DOHH2 (cell line): Measurements from ENCODE around the gene ZNF609.

Experiments
- H3F3A ChIP-seq: fragments of 200-600 bp; sonication (generic), shearing (Covaris generic); 2 replicates; pipeline ENCODE4 v1.6.0; 2016; ENCODE audit warnings: antibody characterized with exemption, mild to moderate bottlenecking; ENCODE audit not compliant: control insufficient read depth, insufficient read depth
- H3K27ac ChIP-seq: fragments of 200-600 bp; sonication (generic); 2 replicates; pipeline ENCODE4 v1.5.1; 2014; ENCODE audit warnings: low read depth, mild to moderate bottlenecking, low read length, moderate library complexity
- H3K27me3 ChIP-seq: fragments of 200-600 bp; sonication (generic); 2 replicates; pipeline ENCODE4 v1.6.1; 2014; ENCODE audit warnings: mild to moderate bottlenecking, low read length, mixed read lengths; ENCODE audit not compliant: control insufficient read depth
- H3K36me3 ChIP-seq: fragments of 200-600 bp; sonication (generic); 2 replicates; pipeline ENCODE4 v1.6.1; 2014; ENCODE audit warnings: mild to moderate bottlenecking, low read length, moderate library complexity, mixed read lengths; ENCODE audit not compliant: control insufficient read depth
- H3K4me1 ChIP-seq: fragments of 200-600 bp; sonication (generic); 2 replicates; pipeline ENCODE4 v1.6.1; 2014; ENCODE audit warnings: mild to moderate bottlenecking, low read length, mixed read lengths; ENCODE audit not compliant: control insufficient read depth
- H3K4me2 ChIP-seq: fragments of 200-600 bp; sonication (generic); 2 replicates; pipeline ENCODE4 v1.6.0; 2014; ENCODE audit warnings: mild to moderate bottlenecking, low read length, moderate library complexity
- H3K4me3 ChIP-seq: fragments of 200-600 bp; sonication (generic); 2 replicates; pipeline ENCODE4 v1.5.1; 2014; ENCODE audit warnings: mild to moderate bottlenecking, low read length, mixed read lengths
- H3K79me2 ChIP-seq: fragments of 200-600 bp; sonication (generic); 2 replicates; pipeline ENCODE4 v1.6.1; 2014; ENCODE audit warnings: mild to moderate bottlenecking, low read length, mixed read lengths; ENCODE audit not compliant: control insufficient read depth
- H3K9me2 ChIP-seq: fragments of 200-600 bp; sonication (generic); replicated peaks from 2 replicates; pipeline ENCODE4 v1.6.1; 2014; ENCODE audit warnings: mild to moderate bottlenecking, low read length, mixed read lengths; ENCODE audit not compliant: control insufficient read depth
- H3K9me3 ChIP-seq: fragments of 200-600 bp; sonication (generic); 2 replicates; pipeline ENCODE4 v1.6.1; 2014; ENCODE audit warnings: antibody characterized with exemption, low read length, mixed read lengths; ENCODE audit not compliant: control insufficient read depth, insufficient read depth
- H4K20me1 ChIP-seq: fragments of 200-600 bp; sonication (generic); 2 replicates; pipeline ENCODE4 v1.6.0; 2014; ENCODE audit warnings: low read depth, mild to moderate bottlenecking, antibody characterized with exemption, low read length, moderate library complexity; ENCODE audit not compliant: control insufficient read depth, insufficient read depth
- CTCF ChIP-seq: fragments of 200-600 bp; sonication (generic); IDR thresholded peaks from one replicate; pipeline ENCODE4 v1.5.1; 2014; ENCODE audit warnings: antibody characterized with exemption, mild to moderate bottlenecking, low read depth, low read length; ENCODE audit not compliant: poor library complexity, severe bottlenecking
- EZH2phosphoT487 ChIP-seq: fragments of 200-600 bp; sonication (generic); IDR thresholded peaks from 2 replicates; pipeline ENCODE4 v1.6.1; 2017; ENCODE audit warnings: borderline replicate concordance, mild to moderate bottlenecking, antibody characterized with exemption, low read length, moderate library complexity, mixed read lengths

The ZNF609 gene

GRCh38 chr15:64466408-64467141 is 6.2 kb downstream of the ZNF609 start:
- Histone ChIP-seq H3K4me1 (peaks cover 43% of the 10 kb centered on the region), H3K36me3 (0 out of 2 replicates have a peak, but pooled peaks cover 3% of the 10 kb centered on the region), H3F3A (no peaks in the 10 kb centered on the region), H3K79me2 (peaks cover 81% of the 10 kb centered on the region), H3K27me3 (no peaks in the 10 kb centered on the region), H4K20me1 (peaks cover 8% of the 10 kb centered on the region), H3K27ac (no peak overlapping the region), H3K9me3 (no peaks in the 10 kb centered on the region), H3K4me2 (no peak overlapping the region), H3K9me2 (no peaks in the 10 kb centered on the region), H3K4me3 (no peak overlapping the region)
- no peak for TF ChIP-seq CTCF
- TF ChIP-seq EZH2phosphoT487, result no peak

- Histone ChIP-seq H3K4me3 (no peak overlapping the region), H3K4me1 (no peaks in the 10 kb centered on the region), H3K36me3 (peaks cover 5% of the 10 kb centered on the region; the same call in 1 of the 2 replicates), H3K4me2 (no peak overlapping the region), H3K9me3 (no peaks in the 10 kb centered on the region), H3K27ac (no peak overlapping the region), H3K27me3 (no peaks in the 10 kb centered on the region), H4K20me1 (0 out of 2 replicates have a peak, but pooled peaks cover 4% of the 10 kb centered on the region), H3F3A (no peaks in the 10 kb centered on the region), H3K79me2 (peaks cover 44% of the 10 kb centered on the region), H3K9me2 (no peaks in the 10 kb centered on the region)
- TF ChIP-seq CTCF (no peak), EZH2phosphoT487 (no peak)
Observed at GRCh38 chr15:64472161-64472560, 11.8 kb downstream of the ZNF609 start.

GRCh38 chr15:64474846-64475245 is 14.5 kb downstream of the ZNF609 start:
- Histone ChIP-seq H3K27me3 (no peaks in the 10 kb centered on the region), H3K27ac (no peak overlapping the region), H3K4me2 (no peak overlapping the region), H3K9me3 (no peaks in the 10 kb centered on the region), H3K4me3 (no peak overlapping the region), H3K36me3 (peaks cover 8% of the 10 kb centered on the region; the same call in 1 of the 2 replicates), H3K4me1 (no peaks in the 10 kb centered on the region), H3K79me2 (peaks cover 38% of the 10 kb centered on the region), H4K20me1 (0 out of 2 replicates have a peak, but pooled peaks cover 4% of the 10 kb centered on the region), H3F3A (no peaks in the 10 kb centered on the region), H3K9me2 (no peaks in the 10 kb centered on the region)
- TF ChIP-seq EZH2phosphoT487 (no peak), CTCF (no peak)
